Small intestine (tissue), 7 donors: ENCODE results near the gene RHBDD1. TPM values are rescaled to one million over a fixed set of nuclear protein-coding genes. Genes with fewer than 3 reads are reported as not detected.

ENCODE experiments used
- DNase-seq, 2 donors: peaks; one replicate each; pipeline versions ENCODE4 v3.0.0 to v3.0.0-alpha.2; 2013
- FAIRE-seq: peaks from 2 replicates; lab custom pipeline; 2012; peaks lifted over from hg19 to GRCh38; lab: Jason Lieb, UNC
- H3K27ac ChIP-seq, 3 donors: one replicate each; pipeline ENCODE4 v1.5.1; 2013; ENCODE audit warnings: low read length in 2 of 3, mild to moderate bottlenecking in 2 of 3, control low read depth in 1 of 3, inconsistent platforms in 1 of 3, low read depth in 1 of 3, moderate library complexity in 1 of 3
- H3K27me3 ChIP-seq, 3 donors: one replicate each; pipeline ENCODE4 v1.6.1; 2013; ENCODE audit warnings: low read length in 3 of 3, inconsistent platforms in 1 of 3; ENCODE audit not compliant: control insufficient read depth in 3 of 3, insufficient read depth in 3 of 3
- H3K36me3 ChIP-seq, 3 donors: one replicate each; pipeline ENCODE4 v1.6.1; 2013; ENCODE audit warnings: low read length in 3 of 3, inconsistent platforms in 1 of 3, low read depth in 1 of 3, mild to moderate bottlenecking in 1 of 3, moderate library complexity in 1 of 3; ENCODE audit not compliant: control insufficient read depth in 3 of 3, insufficient read depth in 2 of 3
- H3K4me1 ChIP-seq, 3 donors: one replicate each; pipeline ENCODE4 v1.6.1; 2013; ENCODE audit warnings: low read length in 2 of 3, inconsistent platforms in 1 of 3, low read depth in 1 of 3, mild to moderate bottlenecking in 1 of 3, moderate library complexity in 1 of 3; ENCODE audit not compliant: control insufficient read depth in 3 of 3, insufficient read depth in 2 of 3
- H3K4me3 ChIP-seq, 3 donors: one replicate each; pipeline ENCODE4 v1.5.1; 2013; ENCODE audit warnings: low read length in 3 of 3, control low read depth in 1 of 3, inconsistent platforms in 1 of 3, low read depth in 1 of 3, mild to moderate bottlenecking in 1 of 3, moderate library complexity in 1 of 3
- H3K9me3 ChIP-seq, 2 donors: one replicate each; pipeline ENCODE4 v1.6.1; 2013; ENCODE audit warnings: low read depth in 1 of 2, low read length in 1 of 2; ENCODE audit not compliant: control insufficient read depth in 2 of 2, insufficient read depth in 1 of 2
- WGBS, 3 donors: extraction: QIAGEN DNeasy Blood & Tissue Kit; methylation state at CpG; one replicate each; pipeline ENCODE4 v1.1.7; 2013; 5-methylcytosine and 5-hydroxymethylcytosine counted together
- polyA plus RNA-seq, 4 donors: library from polyadenylated mRNA; stranded (reverse) in 3 of 4; unstranded in 1 of 4; fragments of 200-250 nt in 3 of 4; fragments of 120-200 nt in 1 of 4; gene quantifications; one replicate each; pipeline versions ENCODE4 v1.2.1 to v1.2.3, GENCODE V29; 2013
- donor health status: healthy with polysubstance abuse.
- donor health status: control.
- donor health status: control.
- donor health status: Bipolar disorder and iron deficiency.
- donor health status: healthy.

The RHBDD1 gene
- polyA plus RNA-seq, 4 donors = 3.1 to 23.4 (median 8.7) TPM

DNA sequence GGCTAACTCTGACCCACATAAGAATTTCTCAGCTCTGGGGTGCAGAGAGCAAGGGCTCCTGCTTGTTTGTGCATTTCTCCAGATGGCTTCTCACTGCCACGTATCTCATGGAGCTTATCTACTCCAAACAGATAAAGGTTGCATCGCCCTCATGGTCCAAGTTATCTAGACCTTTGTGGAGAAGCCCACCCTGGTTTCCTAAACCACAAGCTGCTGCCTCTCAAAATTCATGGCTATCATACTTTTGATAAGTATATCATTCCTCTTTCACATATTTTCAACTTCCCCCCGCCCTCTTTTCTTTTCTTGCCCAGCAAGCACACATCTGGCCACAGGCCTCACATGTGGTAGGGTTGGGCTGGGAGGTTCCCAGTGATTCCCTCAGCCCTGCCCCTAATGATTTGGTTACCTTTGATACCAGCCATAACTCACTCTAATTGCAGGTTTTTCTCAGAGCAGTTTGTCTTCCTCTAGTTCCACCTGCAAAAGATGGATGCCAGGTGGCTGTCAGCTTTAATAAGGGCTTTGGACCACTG, 146.0 kb downstream of the RHBDD1 start:
- Histone ChIP-seq H3K4me1 (peaks cover 0 to 9% (median 0%) of the 10 kb centered on the region in 3 donors), H3K27me3 (no peaks in the 10 kb centered on the region), H3K4me3 (no peak overlapping the region), H3K27ac (peak overlapping the region in 1 of 3 donors; percentile 19), H3K9me3 (no peaks in the 10 kb centered on the region), H3K36me3 (peaks cover 0 to 4% (median 0%) of the 10 kb centered on the region in 3 donors)
- no peak for FAIRE-seq
- DNase-seq = peak; percentile 22 to 62
- 31 to 54% (median 44%) methylated on average over 3 of the region's 3 CpGs for WGBS, 3 donors

DNA sequence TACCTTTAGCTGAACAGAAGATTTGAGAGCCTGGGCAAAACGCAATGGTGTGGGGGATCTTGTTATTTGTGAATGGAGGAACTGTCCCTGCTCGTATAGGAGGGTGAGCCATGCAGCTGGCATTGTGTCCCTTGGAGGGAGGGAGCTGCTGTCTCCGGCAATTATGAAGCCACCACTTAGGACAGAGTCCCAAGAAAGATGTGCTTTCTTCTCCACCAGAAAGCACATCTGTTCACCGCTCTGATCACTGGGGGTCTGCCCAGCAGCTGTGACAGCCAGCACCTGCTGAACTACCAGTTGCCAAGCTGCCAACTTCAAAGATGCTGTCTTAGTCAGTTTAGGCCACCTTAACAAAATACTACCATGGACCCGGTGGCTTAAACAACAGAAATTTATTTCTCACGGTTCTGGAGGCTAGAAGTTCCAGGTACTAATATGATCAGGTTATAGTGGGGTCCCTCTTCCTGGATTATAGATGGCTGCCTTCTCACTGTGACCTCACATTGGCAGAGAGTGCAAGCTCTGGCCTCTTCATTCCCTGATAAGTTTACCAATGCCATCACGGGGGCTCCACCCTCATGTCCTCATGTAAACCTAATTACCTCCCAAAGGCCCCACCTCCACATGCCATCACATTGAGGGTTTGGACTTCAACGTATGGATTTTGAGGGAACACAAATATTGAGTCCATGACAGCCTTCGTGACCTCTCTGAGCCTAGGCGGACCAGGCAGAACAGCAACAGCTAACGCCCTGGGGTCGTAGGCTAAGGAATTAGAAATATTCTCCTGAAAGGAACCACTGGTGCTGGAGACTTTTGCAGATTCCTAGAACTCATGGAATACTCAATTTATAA, 148.3 kb downstream of the RHBDD1 start:
- Histone ChIP-seq H3K4me3 (no peak overlapping the region), H3K9me3 (no peaks in the 10 kb centered on the region), H3K4me1 (peaks cover 0 to 9% (median 0%) of the 10 kb centered on the region in 3 donors), H3K36me3 (peaks cover 0 to 10% (median 0%) of the 10 kb centered on the region in 3 donors), H3K27ac (no peak overlapping the region), H3K27me3 (no peaks in the 10 kb centered on the region)
- FAIRE-seq (no peak), DNase-seq (no peak)
- WGBS, 3 donors = 82 to 86% (median 85%) methylated on average over 12 of the region's 12 CpGs

DNA sequence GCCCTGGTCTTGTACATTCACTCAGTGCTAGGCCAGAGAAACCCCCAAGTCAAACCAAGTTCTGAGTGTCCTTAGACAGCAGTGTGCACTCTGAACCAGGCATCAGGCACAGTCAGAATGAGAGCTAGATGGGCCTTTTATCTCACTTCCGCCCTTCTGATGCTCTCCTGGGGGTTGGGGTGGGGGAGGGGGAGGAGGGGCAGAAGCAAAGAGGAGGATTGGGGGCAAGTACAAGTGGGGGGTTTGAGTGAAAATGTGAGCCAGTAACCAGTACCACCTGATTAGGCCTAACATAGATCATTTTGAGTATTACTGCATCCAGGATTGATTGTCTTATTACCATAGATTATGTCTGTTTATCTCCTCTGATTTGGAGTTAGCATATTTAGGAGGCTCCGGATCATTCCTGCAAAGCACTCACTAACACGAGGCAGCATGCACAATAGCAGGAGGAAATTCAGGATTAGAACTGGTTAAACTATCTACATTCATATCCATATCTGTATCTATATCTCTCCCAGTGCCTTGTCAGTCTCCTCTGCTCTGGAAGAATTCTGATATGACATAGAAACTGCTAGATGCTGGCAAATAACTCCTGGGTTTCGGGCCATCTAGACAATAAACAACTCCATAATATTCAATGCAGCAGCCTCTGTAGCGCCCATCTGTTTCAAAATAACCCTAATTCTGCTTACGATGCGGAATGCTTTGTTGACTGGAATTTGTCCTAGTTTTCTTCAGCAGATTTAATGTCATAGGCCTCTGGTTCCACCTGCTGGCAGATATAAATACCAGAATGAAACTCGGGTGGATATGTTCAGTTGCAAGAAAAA, 149.1 kb downstream of the RHBDD1 start:
- Histone ChIP-seq H3K27ac (peak overlapping the region in 1 of 3 donors; percentile 9), H3K27me3 (no peaks in the 10 kb centered on the region), H3K36me3 (peaks cover 0 to 7% (median 0%) of the 10 kb centered on the region in 3 donors), H3K4me1 (peaks cover 0 to 9% (median 0%) of the 10 kb centered on the region in 3 donors), H3K4me3 (no peak overlapping the region), H3K9me3 (no peaks in the 10 kb centered on the region)
- no peak for FAIRE-seq
- WGBS, 3 donors = 26 to 39% (median 30%) methylated on average over 8 of the region's 8 CpGs
- peak; percentile 77 to 82 for DNase-seq

DNA sequence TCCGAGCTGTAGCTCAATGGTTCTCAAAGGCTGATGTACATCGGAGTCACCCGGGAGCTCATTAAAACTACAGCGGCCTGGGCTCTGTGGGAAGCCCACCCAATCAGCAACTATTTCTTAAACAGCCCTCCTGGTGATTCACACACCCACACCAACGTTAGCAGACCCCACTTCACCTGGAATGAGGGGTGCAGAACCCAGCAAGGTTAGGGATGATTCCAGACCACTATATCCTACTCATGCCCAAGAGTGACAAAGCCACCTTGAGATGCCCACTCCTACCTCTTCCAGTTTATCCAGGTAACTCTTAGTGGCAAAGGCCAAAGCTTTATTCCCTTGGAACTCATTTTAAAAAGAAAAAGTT, 149.7 kb downstream of the RHBDD1 start:
- Histone ChIP-seq H3K36me3 (peaks cover 0 to 7% (median 0%) of the 10 kb centered on the region in 3 donors), H3K27ac (no peak overlapping the region), H3K4me1 (peaks cover 0 to 9% (median 0%) of the 10 kb centered on the region in 3 donors), H3K27me3 (no peaks in the 10 kb centered on the region), H3K9me3 (no peaks in the 10 kb centered on the region), H3K4me3 (no peak overlapping the region)
- FAIRE-seq (no peak), DNase-seq (peak in 1 of 2 donors; percentile 3)
- WGBS, 3 donors = 39 to 43% (median 42%) methylated on average over 5 of the region's 5 CpGs

DNA sequence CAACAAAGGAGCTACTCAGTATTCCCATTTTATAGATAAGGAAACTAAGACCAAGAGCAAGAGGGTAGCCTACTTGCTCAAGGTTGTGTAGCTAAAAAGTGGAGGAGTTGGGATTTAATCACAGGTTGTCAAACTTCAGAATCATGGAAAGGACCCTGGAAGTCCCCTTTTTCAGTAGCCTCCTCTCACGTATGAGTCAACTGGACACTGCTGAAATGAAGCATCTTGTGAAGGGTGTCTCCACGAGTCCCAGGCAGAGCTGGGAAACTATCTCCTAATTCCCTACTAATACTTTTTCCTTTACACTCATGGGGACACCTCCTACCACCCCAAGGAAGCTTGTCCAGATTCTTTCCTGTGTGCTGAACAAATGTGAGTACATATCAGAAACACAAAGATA, 155.8 kb downstream of the RHBDD1 start:
- 83 to 89% (median 89%) methylated on average over 2 of the region's 2 CpGs for WGBS, 3 donors
- FAIRE-seq (no peak), DNase-seq (no peak)
- H3K4me1 ChIP-seq = no peaks in the 10 kb centered on the region
- H3K27me3 ChIP-seq = no peaks in the 10 kb centered on the region
- H3K27ac ChIP-seq = no peak overlapping the region
- no peak overlapping the region for H3K4me3 ChIP-seq
- peaks cover 0 to 19% (median 3%) of the 10 kb centered on the region in 3 donors for H3K36me3 ChIP-seq
- no peaks in the 10 kb centered on the region for H3K9me3 ChIP-seq

DNA sequence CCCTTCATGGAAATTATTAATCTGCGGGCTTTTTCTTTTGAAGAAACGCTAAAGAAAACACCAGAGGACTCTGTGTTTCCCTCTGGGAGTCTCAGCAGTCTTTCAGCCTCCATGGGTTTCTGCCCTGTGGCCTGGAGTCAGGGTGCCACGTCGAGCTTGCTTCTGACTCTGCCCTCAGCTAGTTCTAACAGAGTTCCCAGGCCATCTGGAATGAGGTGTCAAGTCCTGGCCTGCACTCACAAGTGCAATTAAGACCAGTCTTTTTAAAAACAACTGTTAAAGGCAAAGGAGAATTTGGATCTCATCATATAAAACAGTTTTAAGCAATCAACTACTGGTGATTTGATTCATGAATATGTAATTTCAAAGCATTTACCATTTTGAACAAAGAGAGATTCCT, 157.3 kb downstream of the RHBDD1 start:
- Histone ChIP-seq H3K27ac (no peak overlapping the region), H3K36me3 (peaks cover 0 to 16% (median 3%) of the 10 kb centered on the region in 3 donors), H3K4me3 (no peak overlapping the region), H3K4me1 (no peaks in the 10 kb centered on the region), H3K9me3 (no peaks in the 10 kb centered on the region), H3K27me3 (no peaks in the 10 kb centered on the region)
- 87 to 93% (median 91%) methylated on average over 4 of the region's 4 CpGs for WGBS, 3 donors
- no peak for FAIRE-seq
- no peak for DNase-seq

DNA sequence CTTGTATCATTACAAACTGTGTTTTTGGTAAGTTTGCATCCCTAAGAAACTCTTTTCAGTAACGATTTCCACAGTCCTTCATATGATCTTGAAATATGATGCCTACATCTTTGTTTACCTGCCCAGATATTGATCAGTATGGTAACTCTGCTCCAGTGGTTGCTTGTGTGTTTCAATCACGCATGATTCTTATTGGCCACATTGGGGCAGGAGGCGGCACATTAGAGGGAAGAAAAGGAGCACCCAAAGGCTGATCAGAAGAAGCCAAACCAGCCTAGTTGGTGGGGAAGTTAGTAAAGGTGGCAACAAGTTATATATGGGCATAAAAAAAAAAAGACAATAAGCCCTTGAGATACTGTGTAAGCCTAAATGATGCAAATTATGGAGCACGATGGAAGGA, 158.9 kb downstream of the RHBDD1 start:
- 81 to 99% (median 98%) methylated on average over 4 of the region's 4 CpGs for WGBS, 3 donors
- H3K36me3 ChIP-seq = peaks cover 0 to 12% (median 3%) of the 10 kb centered on the region in 3 donors
- no peak overlapping the region for H3K27ac ChIP-seq
- no peaks in the 10 kb centered on the region for H3K9me3 ChIP-seq
- no peak for DNase-seq
- no peak overlapping the region for H3K4me3 ChIP-seq
- no peaks in the 10 kb centered on the region for H3K4me1 ChIP-seq
- FAIRE-seq = no peak
- H3K27me3 ChIP-seq = no peaks in the 10 kb centered on the region

DNA sequence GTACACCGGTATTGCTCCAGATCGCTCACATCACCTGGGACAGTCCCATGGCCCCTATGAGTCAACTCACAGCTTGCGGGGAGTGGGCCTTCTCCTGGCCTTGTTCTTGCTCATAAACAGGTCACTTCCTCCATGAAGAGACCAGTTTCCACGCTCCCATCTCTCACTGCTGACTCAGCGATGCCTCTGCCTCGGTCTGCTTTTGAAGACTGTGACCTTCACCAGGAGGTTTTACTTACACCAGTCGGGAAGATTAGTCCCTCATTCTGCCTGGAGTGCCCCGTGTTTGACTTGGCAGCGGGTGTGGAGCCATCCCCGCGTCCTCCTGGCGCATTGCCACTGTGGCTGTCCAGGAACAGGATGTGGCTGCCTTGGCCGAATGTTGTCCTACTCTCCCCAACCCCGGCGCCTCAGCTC, 159.8 kb downstream of the RHBDD1 start:
- Histone ChIP-seq H3K4me3 (no peak overlapping the region), H3K27ac (no peak overlapping the region), H3K27me3 (no peaks in the 10 kb centered on the region), H3K36me3 (peaks cover 0 to 12% (median 3%) of the 10 kb centered on the region in 3 donors), H3K4me1 (no peaks in the 10 kb centered on the region), H3K9me3 (no peaks in the 10 kb centered on the region)
- 78 to 82% (median 79%) methylated on average over 15 of the region's 15 CpGs for WGBS, 3 donors
- no peak for FAIRE-seq
- DNase-seq = no peak
